ENCODE measurements around the gene SCARB1. TPM values are rescaled to one million over a fixed set of nuclear protein-coding genes. Genes with fewer than 3 reads are reported as not detected.

The SCARB1 gene
- total and polyA plus RNA-seq, 2 of the 13 experiments (the other 11 are each of a cell fraction or from before 2014, with no cell fraction given), result 63.4 to 160 TPM

DNA sequence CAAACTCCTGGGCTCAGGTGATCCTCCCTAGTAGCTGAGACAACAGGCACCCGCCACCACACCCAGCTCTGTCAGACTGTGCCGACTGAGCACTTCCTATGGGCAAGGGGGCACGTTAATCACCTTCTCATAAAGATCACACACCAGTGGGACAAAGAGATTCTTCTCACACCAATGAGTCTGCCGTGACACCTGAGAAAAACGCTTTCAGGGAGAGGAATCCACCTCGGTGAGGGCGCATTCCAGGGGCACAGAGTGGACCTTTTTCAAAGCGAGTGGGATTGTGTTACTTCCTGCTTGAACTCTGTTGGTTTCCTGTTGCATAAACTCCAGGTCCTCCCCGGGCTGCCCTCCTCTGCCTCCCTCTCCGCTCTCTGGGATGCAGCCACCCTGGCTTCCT lies 17.5 kb upstream of the SCARB1 start (continued):
- TF ChIP-seq, protein P1, sequence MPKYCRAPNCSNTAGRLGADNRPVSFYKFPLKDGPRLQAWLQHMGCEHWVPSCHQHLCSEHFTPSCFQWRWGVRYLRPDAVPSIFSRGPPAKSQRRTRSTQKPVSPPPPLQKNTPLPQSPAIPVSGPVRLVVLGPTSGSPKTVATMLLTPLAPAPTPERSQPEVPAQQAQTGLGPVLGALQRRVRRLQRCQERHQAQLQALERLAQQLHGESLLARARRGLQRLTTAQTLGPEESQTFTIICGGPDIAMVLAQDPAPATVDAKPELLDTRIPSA (CRISPR knock-in tag; IDR thresholded peaks at IDR 0.05; ENCODE audit: borderline replicate concordance), result no peak
- 0 out of 2 replicates have a peak, but pooled peaks have one; percentile 26 for TF ChIP-seq TMF1 (CRISPR knock-in tag; IDR thresholded peaks at IDR 0.05; ENCODE audit: low read depth)
- no peak for TF ChIP-seq POLR2AphosphoS2 (IDR thresholded peaks at IDR 0.05; ENCODE audit: low read depth, low read length)
- TF ChIP-seq, protein P2, sequence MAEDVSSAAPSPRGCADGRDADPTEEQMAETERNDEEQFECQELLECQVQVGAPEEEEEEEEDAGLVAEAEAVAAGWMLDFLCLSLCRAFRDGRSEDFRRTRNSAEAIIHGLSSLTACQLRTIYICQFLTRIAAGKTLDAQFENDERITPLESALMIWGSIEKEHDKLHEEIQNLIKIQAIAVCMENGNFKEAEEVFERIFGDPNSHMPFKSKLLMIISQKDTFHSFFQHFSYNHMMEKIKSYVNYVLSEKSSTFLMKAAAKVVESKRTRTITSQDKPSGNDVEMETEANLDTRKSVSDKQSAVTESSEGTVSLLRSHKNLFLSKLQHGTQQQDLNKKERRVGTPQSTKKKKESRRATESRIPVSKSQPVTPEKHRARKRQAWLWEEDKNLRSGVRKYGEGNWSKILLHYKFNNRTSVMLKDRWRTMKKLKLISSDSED (CRISPR knock-in tag; IDR thresholded peaks at IDR 0.05), result no peak
- no peak for TF ChIP-seq NFE2 (CRISPR knock-in tag; IDR thresholded peaks at IDR 0.05)
- peak; percentile 36; the same call in 1 of the 2 replicates for TF ChIP-seq ZNF652 (CRISPR knock-in tag; IDR thresholded peaks at IDR 0.05; ENCODE audit: borderline replicate concordance, low read depth)
- TF ChIP-seq, protein P3, sequence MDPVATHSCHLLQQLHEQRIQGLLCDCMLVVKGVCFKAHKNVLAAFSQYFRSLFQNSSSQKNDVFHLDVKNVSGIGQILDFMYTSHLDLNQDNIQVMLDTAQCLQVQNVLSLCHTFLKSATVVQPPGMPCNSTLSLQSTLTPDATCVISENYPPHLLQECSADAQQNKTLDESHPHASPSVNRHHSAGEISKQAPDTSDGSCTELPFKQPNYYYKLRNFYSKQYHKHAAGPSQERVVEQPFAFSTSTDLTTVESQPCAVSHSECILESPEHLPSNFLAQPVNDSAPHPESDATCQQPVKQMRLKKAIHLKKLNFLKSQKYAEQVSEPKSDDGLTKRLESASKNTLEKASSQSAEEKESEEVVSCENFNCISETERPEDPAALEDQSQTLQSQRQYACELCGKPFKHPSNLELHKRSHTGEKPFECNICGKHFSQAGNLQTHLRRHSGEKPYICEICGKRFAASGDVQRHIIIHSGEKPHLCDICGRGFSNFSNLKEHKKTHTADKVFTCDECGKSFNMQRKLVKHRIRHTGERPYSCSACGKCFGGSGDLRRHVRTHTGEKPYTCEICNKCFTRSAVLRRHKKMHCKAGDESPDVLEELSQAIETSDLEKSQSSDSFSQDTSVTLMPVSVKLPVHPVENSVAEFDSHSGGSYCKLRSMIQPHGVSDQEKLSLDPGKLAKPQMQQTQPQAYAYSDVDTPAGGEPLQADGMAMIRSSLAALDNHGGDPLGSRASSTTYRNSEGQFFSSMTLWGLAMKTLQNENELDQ (CRISPR knock-in tag; IDR thresholded peaks at IDR 0.05; ENCODE audit: borderline replicate concordance), result no peak
- no peak for TF ChIP-seq ZNF737 (CRISPR knock-in tag; IDR thresholded peaks at IDR 0.05; ENCODE audit: borderline replicate concordance)
- no peak for TF ChIP-seq SRSF1 (optimal IDR thresholded peaks at IDR 0.05; ENCODE audit: low read depth, low read length)
- TF ChIP-seq NBN (conservative IDR thresholded peaks at IDR 0.05), result no peak
- no peak for TF ChIP-seq NR1H2 (CRISPR knock-in tag; IDR thresholded peaks at IDR 0.05; ENCODE audit: borderline replicate concordance, low read depth)
- no peak for TF ChIP-seq HNRNPL (IDR thresholded peaks at IDR 0.05; ENCODE audit: low read depth, low read length)
- TF ChIP-seq FOXA1 (IDR thresholded peaks at IDR 0.05), result no peak
- no peak for TF ChIP-seq FOXA1 (CRISPR knock-in tag; IDR thresholded peaks at IDR 0.05)
- TF ChIP-seq RNF2 (conservative IDR thresholded peaks at IDR 0.05; ENCODE audit: low read depth), result no peak
- no peak for TF ChIP-seq DR1 (CRISPR knock-in tag; IDR thresholded peaks at IDR 0.05)
- TF ChIP-seq, protein P4, sequence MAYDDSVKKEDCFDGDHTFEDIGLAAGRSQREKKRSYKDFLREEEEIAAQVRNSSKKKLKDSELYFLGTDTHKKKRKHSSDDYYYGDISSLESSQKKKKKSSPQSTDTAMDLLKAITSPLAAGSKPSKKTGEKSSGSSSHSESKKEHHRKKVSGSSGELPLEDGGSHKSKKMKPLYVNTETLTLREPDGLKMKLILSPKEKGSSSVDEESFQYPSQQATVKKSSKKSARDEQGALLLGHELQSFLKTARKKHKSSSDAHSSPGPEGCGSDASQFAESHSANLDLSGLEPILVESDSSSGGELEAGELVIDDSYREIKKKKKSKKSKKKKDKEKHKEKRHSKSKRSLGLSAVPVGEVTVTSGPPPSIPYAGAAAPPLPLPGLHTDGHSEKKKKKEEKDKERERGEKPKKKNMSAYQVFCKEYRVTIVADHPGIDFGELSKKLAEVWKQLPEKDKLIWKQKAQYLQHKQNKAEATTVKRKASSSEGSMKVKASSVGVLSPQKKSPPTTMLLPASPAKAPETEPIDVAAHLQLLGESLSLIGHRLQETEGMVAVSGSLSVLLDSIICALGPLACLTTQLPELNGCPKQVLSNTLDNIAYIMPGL (CRISPR knock-in tag; IDR thresholded peaks at IDR 0.05; ENCODE audit: borderline replicate concordance in 1 of 2, low read depth in 1 of 2), result peak; percentile 58 to 60; a peak in 2 of 4 replicates
- TF ChIP-seq, protein P5, sequence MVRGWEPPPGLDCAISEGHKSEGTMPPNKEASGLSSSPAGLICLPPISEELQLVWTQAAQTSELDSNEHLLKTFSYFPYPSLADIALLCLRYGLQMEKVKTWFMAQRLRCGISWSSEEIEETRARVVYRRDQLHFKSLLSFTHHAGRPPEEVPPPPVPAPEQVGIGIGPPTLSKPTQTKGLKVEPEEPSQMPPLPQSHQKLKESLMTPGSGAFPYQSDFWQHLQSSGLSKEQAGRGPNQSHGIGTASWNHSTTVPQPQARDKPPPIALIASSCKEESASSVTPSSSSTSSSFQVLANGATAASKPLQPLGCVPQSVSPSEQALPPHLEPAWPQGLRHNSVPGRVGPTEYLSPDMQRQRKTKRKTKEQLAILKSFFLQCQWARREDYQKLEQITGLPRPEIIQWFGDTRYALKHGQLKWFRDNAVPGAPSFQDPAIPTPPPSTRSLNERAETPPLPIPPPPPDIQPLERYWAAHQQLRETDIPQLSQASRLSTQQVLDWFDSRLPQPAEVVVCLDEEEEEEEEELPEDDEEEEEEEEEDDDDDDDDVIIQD (CRISPR knock-in tag; IDR thresholded peaks at IDR 0.05; ENCODE audit: low read depth), result peak; percentile 62
